ENCODE data around the gene CCR8.

DNA sequence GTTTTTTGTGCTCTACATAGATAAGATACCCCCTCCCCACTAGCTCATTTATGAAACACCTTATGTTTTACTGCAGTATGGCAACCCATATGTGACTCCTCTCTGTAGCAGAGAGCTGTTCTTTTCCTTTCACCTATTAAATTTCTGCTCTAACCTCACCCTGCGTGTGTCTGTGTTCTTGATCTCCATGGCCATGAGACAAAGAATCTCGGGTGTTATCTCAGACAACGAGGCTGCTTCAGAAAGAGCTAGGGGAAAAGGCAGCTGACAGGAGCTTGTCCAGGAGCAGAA is 18.0 kb downstream of the CCR8 start:
- TF ChIP-seq CTCF (IDR thresholded peaks at IDR 0.05): no peak
- TF ChIP-seq POLR2A (IDR thresholded peaks at IDR 0.05): no peak

Data from Peyer's patch (tissue), 4 donors.